GM21360 (cell line): Measurements from ENCODE around the gene XG.
"Not testable (repeated sequence)": the region's sequence is repeated elsewhere in the genome, so short reads cannot be mapped to it uniquely, and the experiment has no call there.

Experiments
- ATAC-seq: cut with Tn5 transposase; IDR thresholded peaks from one replicate; pipeline ENCODE4 v1.9.1; 2021; ENCODE audit warnings: mild to moderate bottlenecking, moderate library complexity; ENCODE audit not compliant: unreplicated experiment

XG gene

GRCh38 chrX:2733286-2733685 is 18.6 kb upstream of the XG start:
- ATAC-seq: no peak

GRCh38 chrX:2735270-2735669 is 16.6 kb upstream of the XG start:
- no peak for ATAC-seq

- ATAC-seq: no peak
Observed at GRCh38 chrX:2740672-2741071, 11.2 kb upstream of the XG start.

- ATAC-seq: no peak
Observed at GRCh38 chrX:2741386-2741785, 10.5 kb upstream of the XG start.

- not testable (repeated sequence) for ATAC-seq
Observed at GRCh38 chrX:2746250-2746649, 5.6 kb upstream of the XG start.

- ATAC-seq: no peak
Observed at GRCh38 chrX:2748171-2748814, 3.5 kb upstream of the XG start.

GRCh38 chrX:2748815-2749188 is 3.0 kb upstream of the XG start:
- ATAC-seq: no peak

GRCh38 chrX:2751291-2751690 is 549 bp upstream of the XG start:
- no peak for ATAC-seq

- ATAC-seq: not testable (repeated sequence)
Observed at GRCh38 chrX:2752441-2752840, 601 bp downstream of the XG start.

- not testable (repeated sequence) for ATAC-seq
Observed at GRCh38 chrX:2755163-2755715, 3.4 kb downstream of the XG start.

- ATAC-seq: no peak
Observed at GRCh38 chrX:2756548-2756947, 4.7 kb downstream of the XG start.

- ATAC-seq: no peak
Observed at GRCh38 chrX:2761246-2761645, 9.4 kb downstream of the XG start.

- ATAC-seq: not testable (repeated sequence)
Observed at GRCh38 chrX:2762671-2763070, 10.8 kb downstream of the XG start.

- ATAC-seq: not testable (repeated sequence)
Observed at GRCh38 chrX:2764766-2765548, 13.1 kb downstream of the XG start.

- ATAC-seq: no peak
Observed at GRCh38 chrX:2765549-2765830, 13.7 kb downstream of the XG start.

- no peak for ATAC-seq
Observed at GRCh38 chrX:2766906-2767305, 15.1 kb downstream of the XG start.

GRCh38 chrX:2767631-2768455 is 16.0 kb downstream of the XG start:
- ATAC-seq: no peak

- ATAC-seq: no peak
Observed at GRCh38 chrX:2769615-2770014, 17.8 kb downstream of the XG start.

GRCh38 chrX:2773166-2774055 is 21.6 kb downstream of the XG start:
- not testable (repeated sequence) for ATAC-seq

GRCh38 chrX:2774057-2774456 is 22.2 kb downstream of the XG start:
- no peak for ATAC-seq

- ATAC-seq: no peak
Observed at GRCh38 chrX:2774776-2775175, 22.9 kb downstream of the XG start.
